ENCODE measurements around the gene PLEKHO2. TPM values are rescaled to one million over a fixed set of nuclear protein-coding genes. Genes with fewer than 3 reads are reported as not detected.

Gene PLEKHO2
- total RNA-seq, 1 donor from 2014 or later: 8.8 TPM

DNA sequence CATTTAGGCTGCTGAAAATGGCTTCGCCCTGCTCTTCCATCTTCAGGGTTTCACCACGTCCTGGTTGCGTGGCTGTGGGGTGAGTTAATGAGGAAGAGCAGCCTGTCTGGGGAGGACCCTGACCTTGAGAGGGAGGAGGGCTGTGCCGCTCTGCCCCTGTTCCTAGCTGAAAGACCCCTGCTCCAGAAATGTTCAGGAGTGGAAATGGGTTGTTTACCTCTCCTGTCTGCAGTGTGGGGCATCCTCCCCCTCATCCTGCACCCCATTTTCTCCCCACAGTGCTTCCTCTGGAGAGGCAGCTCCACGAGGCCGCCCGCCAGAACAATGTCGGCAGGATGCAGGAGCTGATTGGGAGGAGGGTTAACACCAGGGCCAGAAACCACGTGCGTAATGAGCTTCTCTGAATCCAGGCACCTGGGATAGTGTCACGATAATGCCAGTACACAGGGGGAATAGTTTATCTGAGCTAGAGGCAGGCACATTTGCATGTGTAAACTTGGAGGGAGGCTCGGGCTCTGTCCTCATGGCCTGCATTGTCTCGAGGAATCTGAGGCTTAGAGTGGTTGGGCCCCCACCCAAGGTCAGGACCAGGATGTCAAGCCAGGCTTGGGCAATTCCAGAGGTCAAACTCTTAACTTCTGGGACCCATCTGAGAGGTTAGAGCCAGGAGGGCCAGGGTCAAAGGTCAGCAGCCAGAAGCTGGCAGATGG lies 74.0 kb downstream of the PLEKHO2 start:
- peaks cover 13% of the 10 kb centered on the region for H3K4me1 Mint-ChIP-seq
- no peak overlapping the region for H3K27ac Mint-ChIP-seq
- no peaks in the 10 kb centered on the region for H3K36me3 Mint-ChIP-seq
- peaks cover 6% of the 10 kb centered on the region for H3K27me3 Mint-ChIP-seq (ENCODE audit: low read depth)
- no peak overlapping the region for H3K4me3 Mint-ChIP-seq
- TF ChIP-seq, protein P1, sequence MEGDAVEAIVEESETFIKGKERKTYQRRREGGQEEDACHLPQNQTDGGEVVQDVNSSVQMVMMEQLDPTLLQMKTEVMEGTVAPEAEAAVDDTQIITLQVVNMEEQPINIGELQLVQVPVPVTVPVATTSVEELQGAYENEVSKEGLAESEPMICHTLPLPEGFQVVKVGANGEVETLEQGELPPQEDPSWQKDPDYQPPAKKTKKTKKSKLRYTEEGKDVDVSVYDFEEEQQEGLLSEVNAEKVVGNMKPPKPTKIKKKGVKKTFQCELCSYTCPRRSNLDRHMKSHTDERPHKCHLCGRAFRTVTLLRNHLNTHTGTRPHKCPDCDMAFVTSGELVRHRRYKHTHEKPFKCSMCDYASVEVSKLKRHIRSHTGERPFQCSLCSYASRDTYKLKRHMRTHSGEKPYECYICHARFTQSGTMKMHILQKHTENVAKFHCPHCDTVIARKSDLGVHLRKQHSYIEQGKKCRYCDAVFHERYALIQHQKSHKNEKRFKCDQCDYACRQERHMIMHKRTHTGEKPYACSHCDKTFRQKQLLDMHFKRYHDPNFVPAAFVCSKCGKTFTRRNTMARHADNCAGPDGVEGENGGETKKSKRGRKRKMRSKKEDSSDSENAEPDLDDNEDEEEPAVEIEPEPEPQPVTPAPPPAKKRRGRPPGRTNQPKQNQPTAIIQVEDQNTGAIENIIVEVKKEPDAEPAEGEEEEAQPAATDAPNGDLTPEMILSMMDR (IDR thresholded peaks at IDR 0.05; ENCODE audit: unreplicated experiment): no peak
- DNase-seq (ENCODE audit: low spot score in 2 of 2, unreplicated experiment in 2 of 2): no peak
- H3K9me3 Mint-ChIP-seq: no peaks in the 10 kb centered on the region

DNA sequence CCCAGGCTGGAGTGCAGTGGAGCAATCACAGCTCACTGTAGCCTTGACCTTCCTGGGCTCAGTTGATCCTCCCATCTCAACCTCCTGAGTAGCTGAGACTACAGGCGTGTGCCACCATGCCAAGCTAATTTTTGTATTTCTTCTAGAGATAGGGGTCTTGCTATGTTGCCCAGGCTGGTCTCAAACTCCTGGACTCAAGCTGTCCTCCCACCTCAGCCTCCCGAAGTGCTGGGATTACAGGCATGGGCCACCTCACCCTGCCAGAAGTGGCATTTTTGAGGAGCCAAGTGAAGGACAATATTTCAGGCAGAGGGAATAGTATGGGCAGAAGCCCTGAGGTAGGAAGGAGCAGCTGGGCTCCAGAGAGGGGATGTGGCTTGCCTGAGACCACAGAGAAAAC lies 74.7 kb downstream of the PLEKHO2 start:
- DNase-seq (ENCODE audit: low spot score in 2 of 2, unreplicated experiment in 2 of 2): no peak
- H3K4me1 Mint-ChIP-seq: peaks cover 9% of the 10 kb centered on the region
- peaks cover 2% of the 10 kb centered on the region for H3K27me3 Mint-ChIP-seq (ENCODE audit: low read depth)
- H3K9me3 Mint-ChIP-seq: no peaks in the 10 kb centered on the region
- no peaks in the 10 kb centered on the region for H3K36me3 Mint-ChIP-seq
- no peak overlapping the region for H3K4me3 Mint-ChIP-seq
- TF ChIP-seq, protein P1 (IDR thresholded peaks at IDR 0.05; ENCODE audit: unreplicated experiment): no peak
- no peak overlapping the region for H3K27ac Mint-ChIP-seq

DNA sequence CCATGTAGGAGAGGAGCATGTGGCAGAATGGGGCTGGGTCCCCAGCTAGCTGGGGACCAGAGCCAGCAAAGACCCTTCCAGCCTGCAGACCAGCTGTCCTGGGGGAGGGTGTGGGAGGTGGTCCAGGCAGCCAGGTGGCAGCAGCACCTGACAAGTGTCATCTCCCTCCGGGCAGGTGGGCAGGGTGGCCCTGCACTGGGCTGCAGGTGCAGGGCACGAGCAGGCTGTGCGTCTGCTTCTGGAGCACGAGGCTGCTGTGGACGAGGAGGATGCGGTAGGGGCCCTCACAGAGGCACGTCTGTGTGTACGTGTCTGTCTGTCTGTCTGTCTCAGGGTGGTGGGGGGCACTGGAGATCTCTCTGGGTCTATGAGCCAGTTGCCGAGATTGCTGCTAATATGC lies 75.5 kb downstream of the PLEKHO2 start:
- Mint-ChIP-seq H3K4me1 (peaks cover 6% of the 10 kb centered on the region), H3K9me3 (no peaks in the 10 kb centered on the region), H3K36me3 (no peaks in the 10 kb centered on the region), H3K4me3 (no peak overlapping the region), H3K27ac (no peak overlapping the region), H3K27me3 (ENCODE audit: low read depth) (no peaks in the 10 kb centered on the region)
- DNase-seq (ENCODE audit: low spot score in 2 of 2, unreplicated experiment in 2 of 2): no peak
- TF ChIP-seq, protein P1 (IDR thresholded peaks at IDR 0.05; ENCODE audit: unreplicated experiment): no peak

Other genes with a start within 250 kb of the PLEKHO2 start
- 14.3 to 17.8 TPM (median 14.6 TPM) in 3 replicates for gene RBPMS2, start 66.3 kb upstream of the PLEKHO2 start, total RNA-seq
- 10.8 to 12.4 TPM (median 10.8 TPM) in 3 replicates for gene PIF1, start 16.3 kb upstream of the PLEKHO2 start, total RNA-seq
- gene ANKDD1A, start 70.0 kb downstream of the PLEKHO2 start, total RNA-seq: 3.7 to 4.1 TPM (median 4.1 TPM) in 3 replicates
- gene SPG21, start 148.0 kb downstream of the PLEKHO2 start, total RNA-seq: 89.4 to 101 TPM (median 94.8 TPM) in 3 replicates
- gene MTFMT, start 187.7 kb downstream of the PLEKHO2 start, total RNA-seq: 15.8 to 20.0 TPM (median 17.8 TPM) in 3 replicates
- not detected in 3 replicates for gene SLC51B, start 203.5 kb downstream of the PLEKHO2 start, total RNA-seq
- 11.7 to 14.0 TPM (median 12.0 TPM) in 3 replicates for gene RASL12, start 226.1 kb downstream of the PLEKHO2 start, total RNA-seq
- gene KBTBD13, start 234.8 kb downstream of the PLEKHO2 start, total RNA-seq: 0.09 to 0.11 TPM in 2 of 3 replicates, not detected in the other